Peyer's patch (tissue), 4 donors: Measurements from ENCODE around the gene HTT.

ENCODE experiments used
- CTCF ChIP-seq, 6 experiments: fragments of 450-650 bp in 4 of 6; fragments of 200-600 bp in 2 of 6; sonication (generic) in 1 of 6; IDR thresholded peaks; one replicate each; pipeline ENCODE4 v1.5.1; 2017 to 2019; ENCODE audit warnings: antibody characterized with exemption in 6 of 6, mild to moderate bottlenecking in 3 of 6, moderate library complexity in 1 of 6
- POLR2A ChIP-seq, 2 donors: fragments of 450-650 bp; IDR thresholded peaks; one replicate each; pipeline ENCODE4 v1.5.1; 2017; ENCODE audit warnings: antibody characterized with exemption in 2 of 2, mild to moderate bottlenecking in 2 of 2, moderate library complexity in 2 of 2

DNA sequence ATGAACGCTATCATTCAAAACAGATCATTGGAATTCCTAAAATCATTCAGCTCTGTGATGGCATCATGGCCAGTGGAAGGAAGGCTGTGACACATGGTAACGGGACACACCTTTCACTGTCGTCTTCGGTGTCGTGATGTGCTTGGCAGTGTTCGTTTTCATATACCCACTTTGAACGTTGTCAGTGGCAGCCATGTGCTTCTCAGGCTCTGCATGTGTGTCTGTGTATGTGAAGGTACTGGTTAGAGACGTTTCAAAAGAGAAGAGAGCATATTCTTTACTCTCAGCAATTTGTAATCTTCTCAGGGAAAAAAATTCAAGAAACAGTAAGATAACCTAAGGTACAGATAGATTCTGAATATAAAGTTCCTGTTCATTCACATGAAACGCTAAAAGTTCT lies 103.9 kb downstream of the HTT start:
- TF ChIP-seq POLR2A (IDR thresholded peaks at IDR 0.05) (no peak), CTCF (IDR thresholded peaks at IDR 0.05) (no peak)
